A549 treated with CORT108297 at 1 μM for 4 hours (cell line): ENCODE data around the gene SUGP2. TPM values are rescaled to one million over a fixed set of nuclear protein-coding genes. Genes with fewer than 3 reads are reported as not detected.

Source experiments
- total RNA-seq: library from RNA; stranded (reverse); fragments of 200-300 nt; extraction: Qiagen RNA extraction; gene quantifications from 5 replicates; pipeline ENCODE4 v1.2.3, GENCODE V29; 2022

The SUGP2 gene
- 23.8 to 34.5 TPM (median 33.0 TPM) in 5 replicates for total RNA-seq

DNA sequence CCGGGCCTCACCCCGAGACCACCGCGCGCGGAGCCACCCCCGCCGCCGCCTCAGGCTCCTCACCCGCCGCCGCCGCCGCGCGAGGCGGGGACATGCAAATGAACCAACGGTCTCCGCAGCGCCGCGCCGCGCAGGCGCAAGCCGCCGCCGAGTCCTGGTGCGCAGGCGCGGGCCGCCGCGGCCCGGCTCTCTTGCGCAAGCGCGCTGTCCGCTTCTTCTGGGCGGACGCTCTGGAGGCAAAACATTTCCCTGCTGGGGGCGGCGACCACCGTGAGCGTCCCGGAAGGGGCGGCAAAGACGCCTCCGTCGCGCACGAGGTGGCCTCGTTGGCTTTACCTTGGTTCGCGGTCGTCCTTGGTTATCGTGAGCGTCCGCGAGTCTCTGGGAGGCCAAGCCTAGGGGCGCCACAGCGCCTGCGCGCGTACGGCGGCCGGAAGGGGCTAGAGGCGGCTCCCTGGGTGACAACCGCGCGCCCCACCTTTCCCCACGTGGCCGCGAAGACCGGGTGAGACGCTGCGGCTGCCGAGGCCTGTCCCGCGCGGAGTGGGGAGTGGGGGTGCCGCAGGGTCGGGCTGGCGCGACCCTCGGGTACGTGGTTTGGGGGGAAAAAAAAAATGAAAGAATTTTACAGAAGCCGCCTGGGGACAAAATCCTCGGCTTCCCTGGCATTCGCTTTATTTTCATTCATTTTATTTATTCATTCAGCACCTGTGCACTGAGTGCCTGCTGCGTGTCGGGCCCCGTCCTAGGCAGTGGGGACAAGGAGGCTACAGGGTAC, at the start of gene SUGP2, which contains the start of gene ARMC6:
Gene SUGP2, minus strand, starts transcription at position 92 of the 778 bp plus-strand sequence. CDS start 2,446 bp downstream, outside the sequence.
Gene ARMC6, plus strand, starts transcription at position 178 of the 778 bp plus-strand sequence. CDS start 607 bp downstream, outside the sequence.

DNA sequence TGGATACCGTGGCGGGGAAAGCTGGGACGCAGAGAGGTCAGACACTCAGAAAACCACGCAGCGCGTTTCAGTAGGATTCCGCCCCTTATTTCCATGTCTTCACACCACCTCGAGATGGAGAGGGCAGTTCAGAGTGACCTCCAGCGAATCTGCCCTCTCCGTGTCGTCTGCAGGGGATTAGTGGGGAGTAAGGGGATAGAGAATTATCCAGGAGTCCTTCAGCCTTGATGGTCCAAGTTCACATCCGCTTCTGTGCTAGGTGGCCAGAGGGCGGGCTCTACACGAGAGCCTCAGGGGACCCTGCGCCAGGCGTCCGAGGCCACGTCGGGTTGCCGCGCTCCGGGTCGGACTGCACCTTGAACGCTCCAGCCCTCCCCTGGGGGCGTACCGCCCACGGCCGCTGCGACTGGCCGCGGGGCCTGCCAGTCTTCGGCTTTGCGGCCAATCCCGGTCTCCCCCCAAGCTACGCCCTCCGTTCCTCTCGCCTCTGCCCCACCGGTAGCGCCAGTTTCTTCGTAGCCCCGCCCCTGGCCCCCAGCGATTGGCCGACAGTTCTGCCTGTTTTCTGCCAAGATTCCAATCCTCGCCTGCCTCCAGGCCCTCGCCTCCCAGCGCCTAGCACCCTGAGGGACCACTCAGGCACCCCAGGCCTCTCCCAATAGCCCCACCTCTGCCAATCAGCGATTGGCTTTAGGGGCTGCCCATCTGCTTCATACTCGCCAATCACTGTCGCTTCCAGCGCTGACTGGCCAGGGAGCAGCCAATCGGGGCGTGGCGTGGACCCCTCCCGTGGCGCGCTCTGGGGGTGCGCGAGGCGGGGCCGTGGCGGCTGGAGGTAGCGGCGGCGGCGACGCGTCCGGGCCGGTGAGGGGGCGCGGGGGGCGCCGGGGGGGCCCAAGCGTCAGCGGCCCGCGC, 30.1 kb upstream of the SUGP2 start, which contains the start of gene SLC25A42:
Gene SLC25A42, plus strand, starts transcription at position 812 of the 915 bp plus-strand sequence. CDS start 32,131 bp downstream, outside the sequence.

Other genes starting within 250 kb of the SUGP2 start
- 0.04 to 0.06 TPM (median 0.05 TPM) in 4 of 5 replicates, not detected in the other for gene COMP, start 242.2 kb downstream of the SUGP2 start, total RNA-seq
- gene UPF1, start 201.6 kb downstream of the SUGP2 start, total RNA-seq: 33.1 to 46.1 TPM (median 41.4 TPM) in 5 replicates
- 4.4 to 6.0 TPM (median 5.6 TPM) in 5 replicates for gene CERS1, start 137.4 kb downstream of the SUGP2 start, total RNA-seq
- 137 to 173 TPM (median 169 TPM) in 5 replicates for gene COPE, start 114.1 kb downstream of the SUGP2 start, total RNA-seq
- gene DDX49, start 113.8 kb downstream of the SUGP2 start, total RNA-seq: 32.4 to 48.7 TPM (median 44.7 TPM) in 5 replicates
- 24.1 to 36.1 TPM (median 32.1 TPM) in 5 replicates for gene HOMER3, start 92.3 kb downstream of the SUGP2 start, total RNA-seq
- 24.2 to 30.9 TPM (median 29.9 TPM) in 5 replicates for gene ARMC6, start 86 bp upstream of the SUGP2 start, total RNA-seq
- 0.44 to 1.2 TPM (median 0.67 TPM) in 5 replicates for gene SLC25A42, start 30.5 kb upstream of the SUGP2 start, total RNA-seq
- gene TMEM161A, start 105.0 kb upstream of the SUGP2 start, total RNA-seq: 19.5 to 29.5 TPM (median 26.2 TPM) in 5 replicates
- 0.70 to 0.95 TPM (median 0.75 TPM) in 4 of 5 replicates, not detected in the other for gene MEF2B, start 136.7 kb upstream of the SUGP2 start, total RNA-seq
- gene BORCS8, start 158.6 kb upstream of the SUGP2 start, total RNA-seq: 7.7 to 13.5 TPM (median 12.2 TPM) in 5 replicates
- 36.1 to 51.6 TPM (median 47.5 TPM) in 5 replicates for gene RFXANK, start 158.7 kb upstream of the SUGP2 start, total RNA-seq
- gene NR2C2AP, start 169.9 kb upstream of the SUGP2 start, total RNA-seq: 29.4 to 33.1 TPM (median 32.3 TPM) in 5 replicates
- gene NCAN, start 178.4 kb upstream of the SUGP2 start, total RNA-seq: 0.02 to 0.07 TPM (median 0.05 TPM) in 5 replicates
- 0.46 to 0.88 TPM (median 0.50 TPM) in 5 replicates for gene TM6SF2, start 239.8 kb upstream of the SUGP2 start, total RNA-seq